Measurements from ENCODE around the gene LSM5. TPM values are rescaled to one million over a fixed set of nuclear protein-coding genes. Genes with fewer than 3 reads are reported as not detected.
A peak's percentile ranks its signal among the peaks of the same experiment; 100 is the strongest.

LSM5 gene
- total and polyA plus RNA-seq, 2 experiments from 2014 or later, result 39.7 to 123 TPM

DNA sequence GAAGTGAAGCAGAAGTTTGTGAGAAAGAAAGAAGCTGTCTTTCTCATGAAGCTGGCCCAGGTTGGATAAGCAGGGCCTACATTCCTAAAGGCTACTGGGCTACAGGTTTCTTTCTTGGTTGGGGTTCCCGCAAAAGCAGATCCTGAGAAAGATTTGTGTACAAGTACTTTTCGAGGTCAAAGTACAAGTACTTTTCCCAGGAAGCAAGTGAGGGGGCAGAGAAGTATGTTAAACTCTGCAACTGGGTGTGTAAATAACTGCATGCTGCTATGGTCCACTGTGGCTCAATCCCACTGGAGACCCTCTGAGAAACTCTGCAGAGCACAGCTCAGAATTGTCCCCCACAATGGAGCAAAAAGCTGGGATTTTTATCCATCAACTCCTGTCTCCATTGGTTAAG, 28.7 kb downstream of the LSM5 start:
- no peaks in the 10 kb centered on the region for H3K27me3 ChIP-seq
- no peaks in the 10 kb centered on the region for H3K36me3 ChIP-seq
- no peak overlapping the region for H3K4me3 ChIP-seq
- peaks cover 18% of the 10 kb centered on the region for H3K4me1 ChIP-seq (ENCODE audit: low read depth)
- TF ChIP-seq, protein P1, sequence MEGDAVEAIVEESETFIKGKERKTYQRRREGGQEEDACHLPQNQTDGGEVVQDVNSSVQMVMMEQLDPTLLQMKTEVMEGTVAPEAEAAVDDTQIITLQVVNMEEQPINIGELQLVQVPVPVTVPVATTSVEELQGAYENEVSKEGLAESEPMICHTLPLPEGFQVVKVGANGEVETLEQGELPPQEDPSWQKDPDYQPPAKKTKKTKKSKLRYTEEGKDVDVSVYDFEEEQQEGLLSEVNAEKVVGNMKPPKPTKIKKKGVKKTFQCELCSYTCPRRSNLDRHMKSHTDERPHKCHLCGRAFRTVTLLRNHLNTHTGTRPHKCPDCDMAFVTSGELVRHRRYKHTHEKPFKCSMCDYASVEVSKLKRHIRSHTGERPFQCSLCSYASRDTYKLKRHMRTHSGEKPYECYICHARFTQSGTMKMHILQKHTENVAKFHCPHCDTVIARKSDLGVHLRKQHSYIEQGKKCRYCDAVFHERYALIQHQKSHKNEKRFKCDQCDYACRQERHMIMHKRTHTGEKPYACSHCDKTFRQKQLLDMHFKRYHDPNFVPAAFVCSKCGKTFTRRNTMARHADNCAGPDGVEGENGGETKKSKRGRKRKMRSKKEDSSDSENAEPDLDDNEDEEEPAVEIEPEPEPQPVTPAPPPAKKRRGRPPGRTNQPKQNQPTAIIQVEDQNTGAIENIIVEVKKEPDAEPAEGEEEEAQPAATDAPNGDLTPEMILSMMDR (IDR thresholded peaks at IDR 0.05; ENCODE audit: low read depth, low read length), result no peak
- peak overlapping the region; percentile 34 for H3K27ac ChIP-seq
- DNase-seq (ENCODE audit: low read depth in 1 of 2, low spot score in 1 of 2), result no peak
- no peaks in the 10 kb centered on the region for H3K9me3 ChIP-seq (ENCODE audit: low read depth)

DNA sequence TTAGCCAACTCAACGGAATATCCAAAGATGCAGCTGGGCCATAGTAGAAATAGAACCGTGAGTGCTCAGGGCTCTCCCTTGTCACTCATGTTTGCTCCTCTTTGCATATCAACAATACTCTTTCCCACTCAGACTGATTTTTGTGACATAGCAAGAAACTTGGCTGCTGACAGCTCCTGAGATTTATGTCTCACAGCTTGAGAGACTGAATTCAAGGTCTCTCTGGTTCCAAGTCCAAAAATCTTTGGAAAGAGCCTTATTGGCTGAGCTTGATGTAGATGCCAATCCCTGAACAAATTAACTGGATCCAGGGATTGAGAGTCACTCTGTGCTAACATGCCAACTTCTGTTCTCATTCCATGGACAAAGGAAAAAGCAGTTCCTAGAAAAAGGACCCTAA, 30.4 kb downstream of the LSM5 start:
- TF ChIP-seq, protein P1 (IDR thresholded peaks at IDR 0.05; ENCODE audit: low read depth, low read length), result no peak
- no peaks in the 10 kb centered on the region for H3K9me3 ChIP-seq (ENCODE audit: low read depth)
- H3K27ac ChIP-seq, result no peak overlapping the region
- no peak overlapping the region for H3K4me3 ChIP-seq
- H3K36me3 ChIP-seq, result no peaks in the 10 kb centered on the region
- no peaks in the 10 kb centered on the region for H3K27me3 ChIP-seq
- H3K4me1 ChIP-seq (ENCODE audit: low read depth), result peaks cover 18% of the 10 kb centered on the region
- DNase-seq (ENCODE audit: low read depth in 1 of 2, low spot score in 1 of 2), result no peak

DNA sequence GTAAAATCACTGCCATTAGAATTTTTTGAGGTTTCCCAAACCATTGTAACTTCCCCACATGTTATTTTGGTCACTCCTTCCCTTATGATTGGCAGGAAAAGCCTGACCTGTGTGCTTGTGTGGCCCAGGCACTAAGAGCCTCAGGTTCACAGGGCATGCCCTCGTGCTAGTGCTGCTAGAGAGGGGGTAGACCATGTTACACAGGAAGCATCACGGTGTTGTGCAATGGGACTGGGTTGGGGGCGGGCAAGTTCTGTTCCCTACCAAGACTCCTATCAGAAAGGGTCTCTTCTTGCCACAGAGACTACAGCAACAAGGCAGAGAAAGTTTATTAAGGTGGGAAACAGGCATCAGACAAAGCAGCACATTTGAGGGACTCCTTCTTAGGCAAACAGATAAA, 32.2 kb downstream of the LSM5 start:
- peaks cover 14% of the 10 kb centered on the region for H3K4me1 ChIP-seq (ENCODE audit: low read depth)
- H3K27me3 ChIP-seq, result no peaks in the 10 kb centered on the region
- H3K4me3 ChIP-seq, result no peak overlapping the region
- TF ChIP-seq, protein P1 (IDR thresholded peaks at IDR 0.05; ENCODE audit: low read depth, low read length), result no peak
- no peak for DNase-seq (ENCODE audit: low read depth in 1 of 2, low spot score in 1 of 2)
- H3K36me3 ChIP-seq, result no peaks in the 10 kb centered on the region
- no peaks in the 10 kb centered on the region for H3K9me3 ChIP-seq (ENCODE audit: low read depth)
- no peak overlapping the region for H3K27ac ChIP-seq

DNA sequence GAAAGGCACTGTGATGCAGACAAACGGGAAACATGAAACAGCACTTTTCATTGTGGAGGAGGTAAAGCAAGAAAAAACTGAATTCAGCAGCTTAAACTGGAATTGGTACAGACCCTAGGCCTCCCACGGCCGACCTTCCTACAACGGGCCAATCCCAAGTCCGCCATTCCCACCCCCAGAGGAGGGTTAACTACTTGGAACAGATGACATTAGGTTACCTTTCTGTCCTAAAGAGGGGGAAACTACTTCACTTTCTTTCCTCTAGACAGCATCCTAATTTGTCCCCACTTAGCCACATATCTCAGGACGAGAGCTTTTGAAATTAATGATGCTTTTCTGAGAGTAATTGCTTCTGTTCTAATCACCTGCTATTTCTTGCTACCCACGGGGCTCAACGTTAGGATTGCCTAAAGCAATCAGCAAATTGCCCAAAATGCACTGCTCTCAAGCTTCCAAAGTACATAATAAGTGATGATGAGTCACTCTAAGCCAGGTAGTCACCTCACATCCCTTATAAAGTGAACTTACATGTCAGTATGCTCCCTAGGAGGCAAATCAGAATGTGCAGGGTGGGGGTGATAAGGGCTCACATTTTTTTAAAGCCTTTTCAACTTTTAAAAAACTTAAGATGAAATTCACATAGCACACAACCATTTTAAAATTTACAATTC, 36.7 kb downstream of the LSM5 start:
- Histone ChIP-seq H3K27ac (no peak overlapping the region), H3K9me3 (ENCODE audit: low read depth) (no peaks in the 10 kb centered on the region), H3K36me3 (no peaks in the 10 kb centered on the region), H3K4me1 (ENCODE audit: low read depth) (no peaks in the 10 kb centered on the region), H3K4me3 (no peak overlapping the region), H3K27me3 (no peaks in the 10 kb centered on the region)
- no peak for DNase-seq (ENCODE audit: low read depth in 1 of 2, low spot score in 1 of 2)
- TF ChIP-seq, protein P1 (IDR thresholded peaks at IDR 0.05; ENCODE audit: low read depth, low read length), result no peak

DNA sequence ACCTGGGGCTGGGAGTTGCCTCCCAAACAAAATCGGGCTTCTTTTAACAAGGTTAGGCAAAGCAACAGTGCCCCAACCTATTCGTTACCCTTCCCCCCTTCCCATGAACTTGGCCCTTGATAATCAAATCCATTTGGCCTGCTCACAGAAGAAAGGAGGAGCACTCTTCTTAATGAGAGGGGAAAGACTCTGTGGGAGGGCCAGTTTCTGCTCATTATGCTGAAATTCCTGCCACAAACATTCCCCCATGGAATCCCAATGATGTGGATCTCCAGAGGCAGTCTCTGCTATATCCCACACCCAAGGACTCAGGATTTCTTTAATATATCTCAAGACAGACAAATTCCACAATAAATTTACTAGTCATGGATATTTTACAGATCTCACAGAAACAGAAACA, 43.0 kb downstream of the LSM5 start:
- no peak overlapping the region for H3K4me3 ChIP-seq
- no peaks in the 10 kb centered on the region for H3K4me1 ChIP-seq (ENCODE audit: low read depth)
- TF ChIP-seq, protein P1 (IDR thresholded peaks at IDR 0.05; ENCODE audit: low read depth, low read length), result no peak
- H3K27me3 ChIP-seq, result no peaks in the 10 kb centered on the region
- no peaks in the 10 kb centered on the region for H3K36me3 ChIP-seq
- no peak for DNase-seq (ENCODE audit: low read depth in 1 of 2, low spot score in 1 of 2)
- no peak overlapping the region for H3K27ac ChIP-seq
- H3K9me3 ChIP-seq (ENCODE audit: low read depth), result no peaks in the 10 kb centered on the region

Measured in cardiac muscle cell (in vitro differentiated cells and primary cell).